Astrocyte (in vitro differentiated cells and primary cell): ENCODE data around the gene EIF1AD. TPM values are rescaled to one million over a fixed set of nuclear protein-coding genes. Genes with fewer than 3 reads are reported as not detected.

Source experiments
- DNase-seq: peaks from one replicate; pipeline ENCODE4 v3.0.0-alpha.2; 2010; ENCODE audit warnings: low read depth
- FAIRE-seq: peaks from 2 replicates; lab custom pipeline; 2011; peaks lifted over from hg19 to GRCh38; lab: Jason Lieb, UNC
- H2AFZ ChIP-seq: 2 replicates; pipeline ENCODE4 v1.6.0; 2012; ENCODE audit warnings: low read depth, low read length, inconsistent platforms
- H3K27ac ChIP-seq: 2 replicates; pipeline ENCODE4 v1.5.1; 2011; ENCODE audit warnings: low read depth, low read length, inconsistent platforms
- H3K27me3 ChIP-seq: 2 replicates; pipeline ENCODE4 v1.6.0; 2011; ENCODE audit warnings: low read length, inconsistent platforms; ENCODE audit not compliant: insufficient read depth
- H3K36me3 ChIP-seq: 2 replicates; pipeline ENCODE4 v1.5.1; 2011; ENCODE audit warnings: low read length, inconsistent platforms; ENCODE audit not compliant: insufficient read depth
- H3K4me1 ChIP-seq: 2 replicates; pipeline ENCODE4 v1.5.1; 2011; ENCODE audit warnings: low read length, inconsistent platforms; ENCODE audit not compliant: insufficient read depth
- H3K4me2 ChIP-seq: 2 replicates; pipeline ENCODE4 v1.6.0; 2012; ENCODE audit warnings: low read length, inconsistent platforms
- H3K4me3 ChIP-seq: 2 replicates; pipeline ENCODE4 v1.5.1; 2011; ENCODE audit warnings: low read depth, mild to moderate bottlenecking, low read length, inconsistent platforms; ENCODE audit not compliant: insufficient read depth
- H3K79me2 ChIP-seq: 2 replicates; pipeline ENCODE4 v1.6.0; 2012; ENCODE audit warnings: mild to moderate bottlenecking, low read length, inconsistent platforms; ENCODE audit not compliant: insufficient read depth
- H3K9ac ChIP-seq: 2 replicates; pipeline ENCODE4 v1.6.0; 2012; ENCODE audit warnings: mild to moderate bottlenecking, low read length, inconsistent platforms
- H3K9me3 ChIP-seq: 2 replicates; pipeline ENCODE4 v1.5.1; 2012; ENCODE audit warnings: low read depth, mild to moderate bottlenecking, low read length, inconsistent platforms; ENCODE audit not compliant: insufficient read depth
- H4K20me1 ChIP-seq: 2 replicates; pipeline ENCODE4 v1.6.0; 2012; ENCODE audit warnings: low read length, inconsistent platforms; ENCODE audit not compliant: insufficient read depth
- H3K27ac Mint-ChIP-seq: one replicate; pipeline ENCODE4 v1.8.0; 2021; ENCODE audit warnings: mild to moderate bottlenecking, mixed read lengths; ENCODE audit not compliant: unreplicated experiment
- H3K27me3 Mint-ChIP-seq: one replicate; pipeline ENCODE4 v1.8.0; 2021; ENCODE audit warnings: low read depth, mixed read lengths; ENCODE audit not compliant: unreplicated experiment
- H3K36me3 Mint-ChIP-seq: one replicate; pipeline ENCODE4 v1.8.0; 2021; ENCODE audit warnings: low read depth, mixed read lengths; ENCODE audit not compliant: unreplicated experiment
- H3K4me1 Mint-ChIP-seq: one replicate; pipeline ENCODE4 v1.8.0; 2021; ENCODE audit warnings: low read depth, mixed read lengths; ENCODE audit not compliant: unreplicated experiment
- H3K4me3 Mint-ChIP-seq: one replicate; pipeline ENCODE4 v1.8.0; 2021; ENCODE audit warnings: mild to moderate bottlenecking, moderate library complexity, mixed read lengths; ENCODE audit not compliant: unreplicated experiment
- H3K9me3 Mint-ChIP-seq: one replicate; pipeline ENCODE4 v1.8.0; 2021; ENCODE audit warnings: mild to moderate bottlenecking, mixed read lengths; ENCODE audit not compliant: unreplicated experiment
- CTCF ChIP-seq: IDR thresholded peaks from 2 replicates; pipeline ENCODE4 v1.5.1; 2011; ENCODE audit warnings: low read depth, mild to moderate bottlenecking, inconsistent platforms, low read length, moderate library complexity; ENCODE audit not compliant: insufficient read depth
- EZH2 ChIP-seq: IDR thresholded peaks from 2 replicates; pipeline ENCODE4 v1.6.1; 2012; ENCODE audit warnings: mild to moderate bottlenecking, low read length, inconsistent platforms; ENCODE audit not compliant: insufficient read depth
- total RNA-seq: library from RNA; stranded (reverse); gene quantifications from 2 replicates; pipeline ENCODE4 v1.2.1, GENCODE V29; 2021

The EIF1AD gene
- total RNA-seq, 1 donor from 2014 or later = 42.7 TPM

- Histone ChIP-seq H3K4me3 (no peak overlapping the region), H4K20me1 (no peaks in the 10 kb centered on the region), H3K27ac (no peak overlapping the region), H3K79me2 (no peaks in the 10 kb centered on the region), H3K9ac (no peak overlapping the region), H2AFZ (no peak overlapping the region), H3K4me1 (no peaks in the 10 kb centered on the region), H3K4me2 (no peak overlapping the region), H3K9me3 (no peaks in the 10 kb centered on the region), H3K36me3 (no peaks in the 10 kb centered on the region), H3K27me3 (no peaks in the 10 kb centered on the region)
- no peak overlapping the region for H3K4me3 Mint-ChIP-seq
- no peaks in the 10 kb centered on the region for H3K9me3 Mint-ChIP-seq
- TF ChIP-seq CTCF (no peak), EZH2 (no peak)
- peaks cover 8% of the 10 kb centered on the region for H3K36me3 Mint-ChIP-seq
- no peak for FAIRE-seq
- H3K4me1 Mint-ChIP-seq = no peaks in the 10 kb centered on the region
- H3K27me3 Mint-ChIP-seq = no peaks in the 10 kb centered on the region
- H3K27ac Mint-ChIP-seq = no peak overlapping the region
- DNase-seq = no peak
These were observed 18.4 kb downstream of the EIF1AD start for GRCh38 chr11:65983589-65983987.

GRCh38 chr11:65982824-65983588 lies 19.0 kb downstream of the EIF1AD start:
- Mint-ChIP-seq H3K4me1 (no peaks in the 10 kb centered on the region), H3K36me3 (peaks cover 8% of the 10 kb centered on the region), H3K9me3 (no peaks in the 10 kb centered on the region), H3K27ac (no peak overlapping the region), H3K4me3 (no peak overlapping the region), H3K27me3 (no peaks in the 10 kb centered on the region)
- TF ChIP-seq CTCF (no peak), EZH2 (no peak)
- FAIRE-seq (no peak), DNase-seq (no peak)
- Histone ChIP-seq H3K9me3 (no peaks in the 10 kb centered on the region), H3K9ac (no peak overlapping the region), H3K4me1 (no peaks in the 10 kb centered on the region), H3K27me3 (no peaks in the 10 kb centered on the region), H2AFZ (no peak overlapping the region), H3K4me3 (no peak overlapping the region), H3K4me2 (no peak overlapping the region), H3K79me2 (no peaks in the 10 kb centered on the region), H4K20me1 (no peaks in the 10 kb centered on the region), H3K36me3 (no peaks in the 10 kb centered on the region), H3K27ac (no peak overlapping the region)
